ENCODE results near the gene OR6J1.

DNA sequence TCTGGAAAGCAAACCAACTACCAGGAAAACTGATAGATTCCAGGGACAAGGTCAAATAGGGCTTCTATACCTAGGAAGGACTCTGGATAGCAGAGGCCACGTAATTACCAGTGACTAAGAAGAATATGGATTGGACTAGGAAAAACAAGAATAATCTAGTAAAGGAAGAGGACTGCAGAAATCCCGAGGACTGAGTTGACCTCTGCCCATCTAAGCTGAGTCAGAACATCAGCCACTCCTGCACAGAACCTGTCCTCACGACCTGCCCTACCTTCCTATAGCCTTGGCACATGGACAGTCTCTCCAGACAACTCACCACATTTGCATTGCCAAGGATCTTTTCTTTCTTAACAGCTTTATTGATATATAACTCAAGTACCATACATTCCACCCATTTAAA lies 2.3 kb downstream of the OR6J1 start:
- TF ChIP-seq MEF2A (IDR thresholded peaks at IDR 0.05; ENCODE audit: borderline replicate concordance, low read depth): no peak
- TF ChIP-seq, protein P1, sequence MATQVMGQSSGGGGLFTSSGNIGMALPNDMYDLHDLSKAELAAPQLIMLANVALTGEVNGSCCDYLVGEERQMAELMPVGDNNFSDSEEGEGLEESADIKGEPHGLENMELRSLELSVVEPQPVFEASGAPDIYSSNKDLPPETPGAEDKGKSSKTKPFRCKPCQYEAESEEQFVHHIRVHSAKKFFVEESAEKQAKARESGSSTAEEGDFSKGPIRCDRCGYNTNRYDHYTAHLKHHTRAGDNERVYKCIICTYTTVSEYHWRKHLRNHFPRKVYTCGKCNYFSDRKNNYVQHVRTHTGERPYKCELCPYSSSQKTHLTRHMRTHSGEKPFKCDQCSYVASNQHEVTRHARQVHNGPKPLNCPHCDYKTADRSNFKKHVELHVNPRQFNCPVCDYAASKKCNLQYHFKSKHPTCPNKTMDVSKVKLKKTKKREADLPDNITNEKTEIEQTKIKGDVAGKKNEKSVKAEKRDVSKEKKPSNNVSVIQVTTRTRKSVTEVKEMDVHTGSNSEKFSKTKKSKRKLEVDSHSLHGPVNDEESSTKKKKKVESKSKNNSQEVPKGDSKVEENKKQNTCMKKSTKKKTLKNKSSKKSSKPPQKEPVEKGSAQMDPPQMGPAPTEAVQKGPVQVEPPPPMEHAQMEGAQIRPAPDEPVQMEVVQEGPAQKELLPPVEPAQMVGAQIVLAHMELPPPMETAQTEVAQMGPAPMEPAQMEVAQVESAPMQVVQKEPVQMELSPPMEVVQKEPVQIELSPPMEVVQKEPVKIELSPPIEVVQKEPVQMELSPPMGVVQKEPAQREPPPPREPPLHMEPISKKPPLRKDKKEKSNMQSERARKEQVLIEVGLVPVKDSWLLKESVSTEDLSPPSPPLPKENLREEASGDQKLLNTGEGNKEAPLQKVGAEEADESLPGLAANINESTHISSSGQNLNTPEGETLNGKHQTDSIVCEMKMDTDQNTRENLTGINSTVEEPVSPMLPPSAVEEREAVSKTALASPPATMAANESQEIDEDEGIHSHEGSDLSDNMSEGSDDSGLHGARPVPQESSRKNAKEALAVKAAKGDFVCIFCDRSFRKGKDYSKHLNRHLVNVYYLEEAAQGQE (IDR thresholded peaks at IDR 0.05; ENCODE audit: low read depth, low read length): no peak
- TF ChIP-seq, protein P2, sequence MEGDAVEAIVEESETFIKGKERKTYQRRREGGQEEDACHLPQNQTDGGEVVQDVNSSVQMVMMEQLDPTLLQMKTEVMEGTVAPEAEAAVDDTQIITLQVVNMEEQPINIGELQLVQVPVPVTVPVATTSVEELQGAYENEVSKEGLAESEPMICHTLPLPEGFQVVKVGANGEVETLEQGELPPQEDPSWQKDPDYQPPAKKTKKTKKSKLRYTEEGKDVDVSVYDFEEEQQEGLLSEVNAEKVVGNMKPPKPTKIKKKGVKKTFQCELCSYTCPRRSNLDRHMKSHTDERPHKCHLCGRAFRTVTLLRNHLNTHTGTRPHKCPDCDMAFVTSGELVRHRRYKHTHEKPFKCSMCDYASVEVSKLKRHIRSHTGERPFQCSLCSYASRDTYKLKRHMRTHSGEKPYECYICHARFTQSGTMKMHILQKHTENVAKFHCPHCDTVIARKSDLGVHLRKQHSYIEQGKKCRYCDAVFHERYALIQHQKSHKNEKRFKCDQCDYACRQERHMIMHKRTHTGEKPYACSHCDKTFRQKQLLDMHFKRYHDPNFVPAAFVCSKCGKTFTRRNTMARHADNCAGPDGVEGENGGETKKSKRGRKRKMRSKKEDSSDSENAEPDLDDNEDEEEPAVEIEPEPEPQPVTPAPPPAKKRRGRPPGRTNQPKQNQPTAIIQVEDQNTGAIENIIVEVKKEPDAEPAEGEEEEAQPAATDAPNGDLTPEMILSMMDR (IDR thresholded peaks at IDR 0.05): no peak
- no peak for TF ChIP-seq GABPA (IDR thresholded peaks at IDR 0.05; ENCODE audit: low read depth)
- TF ChIP-seq CHD2 (IDR thresholded peaks at IDR 0.05; ENCODE audit: low read length, partially characterized antibody): no peak
- TF ChIP-seq NRF1 (IDR thresholded peaks at IDR 0.05; ENCODE audit: low read depth, low read length): no peak

Measured in SK-N-SH (cell line).